ENCODE data around the gene CABP1.

DNA sequence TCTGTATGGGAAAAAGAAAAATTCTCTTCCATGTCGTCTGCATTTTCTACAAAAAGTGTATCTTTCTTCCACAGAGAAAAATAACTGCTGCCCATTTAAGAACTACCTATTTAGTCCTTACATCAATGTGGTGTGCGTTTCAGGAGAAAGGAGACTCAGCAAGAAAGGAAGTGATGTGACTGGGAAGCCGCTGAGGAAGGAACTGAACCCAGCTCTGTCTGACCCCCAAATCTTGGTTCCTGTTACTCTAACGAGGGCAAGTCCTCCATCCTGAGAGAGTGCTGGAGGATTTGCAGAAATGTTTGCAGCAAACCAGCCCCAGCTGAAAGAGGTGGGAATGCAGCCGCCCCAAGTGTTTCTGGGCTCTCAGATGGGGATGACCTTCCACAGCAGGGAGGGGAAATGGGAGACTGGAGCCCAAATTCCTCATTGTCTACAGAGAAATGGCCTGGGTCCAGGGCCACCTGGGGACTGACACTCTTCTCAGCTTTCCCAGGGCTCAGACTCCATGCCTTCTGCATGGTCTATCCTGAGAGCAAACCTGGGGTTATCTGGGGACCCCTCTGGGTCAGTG is 39.8 kb downstream of the CABP1 start:
- TF ChIP-seq, protein P1, sequence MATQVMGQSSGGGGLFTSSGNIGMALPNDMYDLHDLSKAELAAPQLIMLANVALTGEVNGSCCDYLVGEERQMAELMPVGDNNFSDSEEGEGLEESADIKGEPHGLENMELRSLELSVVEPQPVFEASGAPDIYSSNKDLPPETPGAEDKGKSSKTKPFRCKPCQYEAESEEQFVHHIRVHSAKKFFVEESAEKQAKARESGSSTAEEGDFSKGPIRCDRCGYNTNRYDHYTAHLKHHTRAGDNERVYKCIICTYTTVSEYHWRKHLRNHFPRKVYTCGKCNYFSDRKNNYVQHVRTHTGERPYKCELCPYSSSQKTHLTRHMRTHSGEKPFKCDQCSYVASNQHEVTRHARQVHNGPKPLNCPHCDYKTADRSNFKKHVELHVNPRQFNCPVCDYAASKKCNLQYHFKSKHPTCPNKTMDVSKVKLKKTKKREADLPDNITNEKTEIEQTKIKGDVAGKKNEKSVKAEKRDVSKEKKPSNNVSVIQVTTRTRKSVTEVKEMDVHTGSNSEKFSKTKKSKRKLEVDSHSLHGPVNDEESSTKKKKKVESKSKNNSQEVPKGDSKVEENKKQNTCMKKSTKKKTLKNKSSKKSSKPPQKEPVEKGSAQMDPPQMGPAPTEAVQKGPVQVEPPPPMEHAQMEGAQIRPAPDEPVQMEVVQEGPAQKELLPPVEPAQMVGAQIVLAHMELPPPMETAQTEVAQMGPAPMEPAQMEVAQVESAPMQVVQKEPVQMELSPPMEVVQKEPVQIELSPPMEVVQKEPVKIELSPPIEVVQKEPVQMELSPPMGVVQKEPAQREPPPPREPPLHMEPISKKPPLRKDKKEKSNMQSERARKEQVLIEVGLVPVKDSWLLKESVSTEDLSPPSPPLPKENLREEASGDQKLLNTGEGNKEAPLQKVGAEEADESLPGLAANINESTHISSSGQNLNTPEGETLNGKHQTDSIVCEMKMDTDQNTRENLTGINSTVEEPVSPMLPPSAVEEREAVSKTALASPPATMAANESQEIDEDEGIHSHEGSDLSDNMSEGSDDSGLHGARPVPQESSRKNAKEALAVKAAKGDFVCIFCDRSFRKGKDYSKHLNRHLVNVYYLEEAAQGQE (IDR thresholded peaks at IDR 0.05; ENCODE audit: borderline replicate concordance in 1 of 2, low read depth in 1 of 2, low read length in 2 of 2): no peak
- TF ChIP-seq RNF2 (conservative IDR thresholded peaks at IDR 0.05; ENCODE audit: low read depth) (no peak), ZNF274 (CRISPR knock-in tag; IDR thresholded peaks at IDR 0.05) (no peak), ESRRA (CRISPR knock-in tag; IDR thresholded peaks at IDR 0.05; ENCODE audit: low read depth) (no peak), NR3C1 (CRISPR knock-in tag; IDR thresholded peaks at IDR 0.05) (no peak), ZNF10 (CRISPR knock-in tag; IDR thresholded peaks at IDR 0.05; ENCODE audit: borderline replicate concordance, low read depth) (no peak), ATM (IDR thresholded peaks at IDR 0.05; ENCODE audit: borderline replicate concordance) (no peak), ZNF589 (CRISPR knock-in tag; conservative IDR thresholded peaks at IDR 0.05) (no peak), EP300 (IDR thresholded peaks at IDR 0.05; ENCODE audit: low read depth in 2 of 2, low read length in 2 of 2) (no peak), EP300 (CRISPR knock-in tag; IDR thresholded peaks at IDR 0.05; ENCODE audit: borderline replicate concordance) (no peak)
- TF ChIP-seq, protein P2, sequence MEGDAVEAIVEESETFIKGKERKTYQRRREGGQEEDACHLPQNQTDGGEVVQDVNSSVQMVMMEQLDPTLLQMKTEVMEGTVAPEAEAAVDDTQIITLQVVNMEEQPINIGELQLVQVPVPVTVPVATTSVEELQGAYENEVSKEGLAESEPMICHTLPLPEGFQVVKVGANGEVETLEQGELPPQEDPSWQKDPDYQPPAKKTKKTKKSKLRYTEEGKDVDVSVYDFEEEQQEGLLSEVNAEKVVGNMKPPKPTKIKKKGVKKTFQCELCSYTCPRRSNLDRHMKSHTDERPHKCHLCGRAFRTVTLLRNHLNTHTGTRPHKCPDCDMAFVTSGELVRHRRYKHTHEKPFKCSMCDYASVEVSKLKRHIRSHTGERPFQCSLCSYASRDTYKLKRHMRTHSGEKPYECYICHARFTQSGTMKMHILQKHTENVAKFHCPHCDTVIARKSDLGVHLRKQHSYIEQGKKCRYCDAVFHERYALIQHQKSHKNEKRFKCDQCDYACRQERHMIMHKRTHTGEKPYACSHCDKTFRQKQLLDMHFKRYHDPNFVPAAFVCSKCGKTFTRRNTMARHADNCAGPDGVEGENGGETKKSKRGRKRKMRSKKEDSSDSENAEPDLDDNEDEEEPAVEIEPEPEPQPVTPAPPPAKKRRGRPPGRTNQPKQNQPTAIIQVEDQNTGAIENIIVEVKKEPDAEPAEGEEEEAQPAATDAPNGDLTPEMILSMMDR (CRISPR knock-in tag; IDR thresholded peaks at IDR 0.05): no peak
- TF ChIP-seq, protein P3, sequence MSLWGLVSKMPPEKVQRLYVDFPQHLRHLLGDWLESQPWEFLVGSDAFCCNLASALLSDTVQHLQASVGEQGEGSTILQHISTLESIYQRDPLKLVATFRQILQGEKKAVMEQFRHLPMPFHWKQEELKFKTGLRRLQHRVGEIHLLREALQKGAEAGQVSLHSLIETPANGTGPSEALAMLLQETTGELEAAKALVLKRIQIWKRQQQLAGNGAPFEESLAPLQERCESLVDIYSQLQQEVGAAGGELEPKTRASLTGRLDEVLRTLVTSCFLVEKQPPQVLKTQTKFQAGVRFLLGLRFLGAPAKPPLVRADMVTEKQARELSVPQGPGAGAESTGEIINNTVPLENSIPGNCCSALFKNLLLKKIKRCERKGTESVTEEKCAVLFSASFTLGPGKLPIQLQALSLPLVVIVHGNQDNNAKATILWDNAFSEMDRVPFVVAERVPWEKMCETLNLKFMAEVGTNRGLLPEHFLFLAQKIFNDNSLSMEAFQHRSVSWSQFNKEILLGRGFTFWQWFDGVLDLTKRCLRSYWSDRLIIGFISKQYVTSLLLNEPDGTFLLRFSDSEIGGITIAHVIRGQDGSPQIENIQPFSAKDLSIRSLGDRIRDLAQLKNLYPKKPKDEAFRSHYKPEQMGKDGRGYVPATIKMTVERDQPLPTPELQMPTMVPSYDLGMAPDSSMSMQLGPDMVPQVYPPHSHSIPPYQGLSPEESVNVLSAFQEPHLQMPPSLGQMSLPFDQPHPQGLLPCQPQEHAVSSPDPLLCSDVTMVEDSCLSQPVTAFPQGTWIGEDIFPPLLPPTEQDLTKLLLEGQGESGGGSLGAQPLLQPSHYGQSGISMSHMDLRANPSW (CRISPR knock-in tag; IDR thresholded peaks at IDR 0.05; ENCODE audit: borderline replicate concordance): no peak
- TF ChIP-seq, protein P4, sequence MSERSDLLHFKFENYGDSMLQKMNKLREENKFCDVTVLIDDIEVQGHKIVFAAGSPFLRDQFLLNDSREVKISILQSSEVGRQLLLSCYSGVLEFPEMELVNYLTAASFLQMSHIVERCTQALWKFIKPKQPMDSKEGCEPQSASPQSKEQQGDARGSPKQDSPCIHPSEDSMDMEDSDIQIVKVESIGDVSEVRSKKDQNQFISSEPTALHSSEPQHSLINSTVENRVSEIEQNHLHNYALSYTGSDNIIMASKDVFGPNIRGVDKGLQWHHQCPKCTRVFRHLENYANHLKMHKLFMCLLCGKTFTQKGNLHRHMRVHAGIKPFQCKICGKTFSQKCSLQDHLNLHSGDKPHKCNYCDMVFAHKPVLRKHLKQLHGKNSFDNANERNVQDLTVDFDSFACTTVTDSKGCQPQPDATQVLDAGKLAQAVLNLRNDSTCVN (CRISPR knock-in tag; IDR thresholded peaks at IDR 0.05; ENCODE audit: borderline replicate concordance): no peak
- TF ChIP-seq, protein P5, sequence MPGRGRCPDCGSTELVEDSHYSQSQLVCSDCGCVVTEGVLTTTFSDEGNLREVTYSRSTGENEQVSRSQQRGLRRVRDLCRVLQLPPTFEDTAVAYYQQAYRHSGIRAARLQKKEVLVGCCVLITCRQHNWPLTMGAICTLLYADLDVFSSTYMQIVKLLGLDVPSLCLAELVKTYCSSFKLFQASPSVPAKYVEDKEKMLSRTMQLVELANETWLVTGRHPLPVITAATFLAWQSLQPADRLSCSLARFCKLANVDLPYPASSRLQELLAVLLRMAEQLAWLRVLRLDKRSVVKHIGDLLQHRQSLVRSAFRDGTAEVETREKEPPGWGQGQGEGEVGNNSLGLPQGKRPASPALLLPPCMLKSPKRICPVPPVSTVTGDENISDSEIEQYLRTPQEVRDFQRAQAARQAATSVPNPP (CRISPR knock-in tag; IDR thresholded peaks at IDR 0.05): no peak
